ENCODE results near the gene CMTM7.
A peak's percentile ranks its signal among the peaks of the same experiment; 100 is the strongest.

GRCh38 chr3:32420126-32421038, 28.7 kb downstream of the CMTM7 start:
- TF ChIP-seq, protein P1, sequence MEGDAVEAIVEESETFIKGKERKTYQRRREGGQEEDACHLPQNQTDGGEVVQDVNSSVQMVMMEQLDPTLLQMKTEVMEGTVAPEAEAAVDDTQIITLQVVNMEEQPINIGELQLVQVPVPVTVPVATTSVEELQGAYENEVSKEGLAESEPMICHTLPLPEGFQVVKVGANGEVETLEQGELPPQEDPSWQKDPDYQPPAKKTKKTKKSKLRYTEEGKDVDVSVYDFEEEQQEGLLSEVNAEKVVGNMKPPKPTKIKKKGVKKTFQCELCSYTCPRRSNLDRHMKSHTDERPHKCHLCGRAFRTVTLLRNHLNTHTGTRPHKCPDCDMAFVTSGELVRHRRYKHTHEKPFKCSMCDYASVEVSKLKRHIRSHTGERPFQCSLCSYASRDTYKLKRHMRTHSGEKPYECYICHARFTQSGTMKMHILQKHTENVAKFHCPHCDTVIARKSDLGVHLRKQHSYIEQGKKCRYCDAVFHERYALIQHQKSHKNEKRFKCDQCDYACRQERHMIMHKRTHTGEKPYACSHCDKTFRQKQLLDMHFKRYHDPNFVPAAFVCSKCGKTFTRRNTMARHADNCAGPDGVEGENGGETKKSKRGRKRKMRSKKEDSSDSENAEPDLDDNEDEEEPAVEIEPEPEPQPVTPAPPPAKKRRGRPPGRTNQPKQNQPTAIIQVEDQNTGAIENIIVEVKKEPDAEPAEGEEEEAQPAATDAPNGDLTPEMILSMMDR (IDR thresholded peaks at IDR 0.05), result peak in 4 of 6 experiments; percentile 8 to 51 (median 26)
- TF ChIP-seq POLR2A (IDR thresholded peaks at IDR 0.05), result peak in 1 of 2 donors; percentile 39

All from thyroid gland (tissue), 4 donors.